Endothelial cell of umbilical vein (primary cell): ENCODE measurements around the gene ZBP1. TPM values are rescaled to one million over a fixed set of nuclear protein-coding genes. Genes with fewer than 3 reads are reported as not detected.

Source experiments
- BruUV-seq: library from RNA; stranded (reverse); fragments of 400-500 nt; replicated peaks from 2 replicates; lab custom pipeline; 2021; lab: Mats Ljungman, UMichigan
- CTCF ChIA-PET: fragments of 300-600, 350-600 bp; sonication (Branson Sonifier 250); formaldehyde crosslinking; loops from one replicate; lab custom pipeline; 2021; ENCODE audit warnings: antibody characterized with exemption, inconsistent platforms; lab: Charles Lee
- POLR2A ChIA-PET: fragments of 300-600, 350-600 bp; sonication (Branson Sonifier 250); formaldehyde crosslinking; loops from one replicate; lab custom pipeline; 2021; ENCODE audit warnings: antibody characterized with exemption, inconsistent platforms; lab: Charles Lee
- DNase-seq: peaks from one replicate; pipeline ENCODE4 v3.0.0-alpha.2; 2011; ENCODE audit warnings: low read depth, low spot score
- FAIRE-seq: peaks from 2 replicates; lab custom pipeline; 2011; peaks lifted over from hg19 to GRCh38; lab: Jason Lieb, UNC
- H2AFZ ChIP-seq: 2 replicates; pipeline ENCODE4 v1.6.0; 2012; ENCODE audit warnings: low read depth, low read length, control low read depth, inconsistent platforms
- H3K27ac ChIP-seq: 2 replicates; pipeline ENCODE4 v1.5.1; 2011; ENCODE audit warnings: low read depth, mild to moderate bottlenecking, control low read depth, low read length, moderate library complexity; ENCODE audit not compliant: insufficient read depth
- H3K27me3 ChIP-seq, 2 experiments: 2 replicates each; pipeline versions ENCODE4 v1.6.0 to v1.6.1; 2011; ENCODE audit warnings: low read length in 2 of 2, mixed read lengths in 1 of 2; ENCODE audit not compliant: control insufficient read depth in 2 of 2, insufficient read depth in 2 of 2
- H3K36me3 ChIP-seq, 2 experiments: 2 replicates in 1 of 2; 3 replicates in 1 of 2; pipeline ENCODE4 v1.5.1; 2011; ENCODE audit warnings: low read length in 2 of 2, mild to moderate bottlenecking in 1 of 2, moderate library complexity in 1 of 2; ENCODE audit not compliant: control insufficient read depth in 2 of 2, insufficient read depth in 2 of 2; ENCODE audit errors: extremely low read depth in 1 of 2
- H3K4me1 ChIP-seq: 3 replicates; pipeline ENCODE4 v1.5.1; 2011; ENCODE audit warnings: mild to moderate bottlenecking, low read length; ENCODE audit not compliant: control insufficient read depth, insufficient read depth; ENCODE audit errors: extremely low read depth
- H3K4me2 ChIP-seq: 2 replicates; pipeline ENCODE4 v1.6.1; 2011; ENCODE audit warnings: low read length, control low read depth, mixed read lengths; ENCODE audit not compliant: insufficient read depth
- H3K4me3 ChIP-seq, 3 experiments: fragments of 200-600 bp in 1 of 3; sonication (generic), shearing (Covaris generic) in 1 of 3; replicated peaks in 1 of 3; 2 replicates each; pipeline ENCODE4 v1.5.1; 2011 to 2016; ENCODE audit warnings: control low read depth in 3 of 3, low read length in 3 of 3, mild to moderate bottlenecking in 2 of 3, inconsistent platforms in 1 of 3, low read depth in 1 of 3, moderate library complexity in 1 of 3; ENCODE audit not compliant: insufficient read depth in 1 of 3
- H3K79me2 ChIP-seq: 2 replicates; pipeline ENCODE4 v1.6.0; 2012; ENCODE audit warnings: low read length, inconsistent platforms; ENCODE audit not compliant: control insufficient read depth, insufficient read depth
- H3K9ac ChIP-seq: replicated peaks from 2 replicates; pipeline ENCODE3; 2011; ENCODE audit warnings: low read length, control low read depth; ENCODE audit not compliant: insufficient read depth; ENCODE audit errors: extremely low read depth
- H3K9me1 ChIP-seq: replicated peaks from 3 replicates; pipeline ENCODE4 v1.6.0; 2011; ENCODE audit warnings: mild to moderate bottlenecking, low read length; ENCODE audit not compliant: control insufficient read depth, insufficient read depth; ENCODE audit errors: extremely low read depth
- H3K9me3 ChIP-seq: replicated peaks from 2 replicates; pipeline ENCODE4 v1.5.1; 2012; ENCODE audit warnings: low read length, inconsistent platforms; ENCODE audit not compliant: control insufficient read depth, insufficient read depth
- H4K20me1 ChIP-seq: replicated peaks from 2 replicates; pipeline ENCODE3; 2011; ENCODE audit warnings: mild to moderate bottlenecking, low read length; ENCODE audit not compliant: control insufficient read depth, insufficient read depth; ENCODE audit errors: extremely low read depth
- EZH2 ChIP-seq: IDR thresholded peaks from 2 replicates; pipeline ENCODE4 v1.6.1; 2012; ENCODE audit warnings: borderline replicate concordance, low read depth, mild to moderate bottlenecking, moderate library complexity, low read length, inconsistent platforms; ENCODE audit not compliant: severe bottlenecking
- FOS ChIP-seq: IDR thresholded peaks from 2 replicates; pipeline ENCODE4 v1.6.1; 2011; ENCODE audit warnings: mild to moderate bottlenecking, low read length, moderate library complexity, borderline replicate concordance; ENCODE audit not compliant: insufficient read depth
- GATA2 ChIP-seq: IDR thresholded peaks from 2 replicates; pipeline ENCODE4 v1.7.0; 2011; ENCODE audit warnings: low read depth, mild to moderate bottlenecking, moderate library complexity, mixed read lengths, low read length; ENCODE audit not compliant: insufficient read length, insufficient read depth
- JUN ChIP-seq: IDR thresholded peaks from 2 replicates; pipeline ENCODE4 v1.6.1; 2011; ENCODE audit warnings: borderline replicate concordance, low read depth; ENCODE audit not compliant: insufficient read length, insufficient read depth
- MYC ChIP-seq: IDR thresholded peaks from one replicate; pipeline ENCODE4 v1.6.1; 2011; ENCODE audit warnings: mild to moderate bottlenecking, low read depth, low read length
- POLR2A ChIP-seq: IDR thresholded peaks from 2 replicates; pipeline ENCODE4 v1.6.1; 2012; ENCODE audit warnings: low read depth, mild to moderate bottlenecking, control low read depth, low read length
- POLR2AphosphoS5 ChIP-seq: IDR thresholded peaks from 2 replicates; pipeline ENCODE4 v1.6.1; 2012; ENCODE audit warnings: low read depth, mild to moderate bottlenecking, control low read depth, low read length, moderate library complexity; ENCODE audit not compliant: insufficient read depth
- dilution Hi-C: fragments of 300-500 bp; cut with MboI; formaldehyde crosslinking; loops from one replicate; pipeline ENCODE4 v1.15.0; 2019; ENCODE audit warnings: low sequenced_read_pairs; ENCODE audit not compliant: extremely low pct_ligation_motif_present
- intact Hi-C: fragments of 100-400 bp; cut with micrococcal nuclease; formaldehyde crosslinking; loops from one replicate; pipeline ENCODE4 v1.10.0; 2022
- polyA plus RNA-seq, 4 experiments: library from polyadenylated mRNA; depleted of rRNA in 3 of 4; stranded (reverse) in 3 of 4; unstranded in 1 of 4; fragments of >200 nt; gene quantifications; 2 replicates each; pipeline versions ENCODE4 v1.2.1 to v1.2.3, GENCODE V29; 2011 to 2012; ENCODE audit warnings: missing spikeins in 1 of 4
- total RNA-seq: library from RNA; stranded (reverse); gene quantifications from 2 replicates; pipeline ENCODE4 v1.2.3, GENCODE V29; 2021
- TF ChIP-seq, protein P1 (sequence below), 2 donors: IDR thresholded peaks; 1 replicate in 1 of 2; 2 replicates in 1 of 2; pipeline ENCODE4 v1.5.1; 2011; ENCODE audit warnings: low read length in 2 of 2, mild to moderate bottlenecking in 2 of 2, moderate library complexity in 2 of 2, control low read depth in 1 of 2, inconsistent platforms in 1 of 2, low read depth in 1 of 2; ENCODE audit not compliant: insufficient read depth in 1 of 2; ENCODE audit errors: extremely low read depth in 1 of 2
- TF ChIP-seq, protein P2 (sequence below): IDR thresholded peaks from 2 replicates; pipeline ENCODE4 v1.6.1; 2011; ENCODE audit not compliant: insufficient read depth, insufficient read length

ZBP1 gene
- total and polyA plus RNA-seq, 2 donors (not counting 3 experiments of a cell fraction or from before 2014, with no cell fraction given) = not detected

DNA sequence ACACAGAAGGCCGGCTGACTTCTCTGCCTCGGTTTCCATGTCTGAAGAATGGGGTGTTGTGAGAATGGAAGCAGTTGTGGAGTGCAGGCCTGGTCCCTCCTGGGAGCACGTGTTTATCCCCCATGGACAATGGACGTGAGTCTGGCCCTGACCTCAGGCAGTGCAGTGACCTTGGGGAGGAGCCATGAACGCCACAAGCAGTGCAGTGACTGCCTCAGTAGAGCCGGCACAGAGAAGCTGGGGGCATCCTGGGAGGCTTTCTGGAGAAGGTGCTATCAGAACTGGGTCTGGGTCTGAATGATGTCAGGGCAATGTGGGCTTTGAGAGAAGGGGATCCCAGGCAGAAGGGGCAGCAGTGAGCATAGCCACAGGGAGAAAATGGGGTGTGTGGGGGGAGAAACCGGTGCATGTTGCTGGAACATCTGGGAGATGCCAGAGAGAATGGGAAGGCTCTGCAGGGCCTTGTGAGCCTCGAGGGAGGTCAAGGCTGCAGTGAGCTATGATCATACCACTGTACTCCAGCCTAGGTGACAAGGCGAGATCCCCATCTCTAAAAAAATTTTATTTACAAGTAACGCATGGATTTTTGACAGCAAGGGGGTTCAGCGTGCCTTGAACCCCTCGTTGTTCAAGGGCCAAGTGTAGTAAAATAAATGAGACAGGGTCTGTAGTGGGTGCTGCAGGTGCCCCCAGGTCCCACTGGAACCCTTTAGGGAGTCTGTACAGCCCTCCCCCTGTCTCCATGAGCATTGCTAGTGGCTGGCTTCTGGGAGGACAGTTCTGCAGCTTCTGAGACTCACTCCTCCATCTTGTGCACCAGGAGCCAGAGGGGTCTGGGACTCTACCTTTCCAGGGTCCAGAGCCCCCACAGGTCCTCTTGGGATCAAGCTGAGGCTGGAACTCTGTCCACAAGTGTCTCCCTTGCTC, 27.0 kb upstream of the ZBP1 start:
- POLR2A ChIA-PET = no interaction called here
- no peak overlapping the region for H2AFZ ChIP-seq
- intact Hi-C loops (no loop called here), dilution Hi-C loops (loop anchor here (25.0 kb wide), 1 partner anchor 440 kb away; no protein-coding TSS in a partner anchor)
- H4K20me1 ChIP-seq = no peaks in the 10 kb centered on the region
- FAIRE-seq = no peak
- peaks cover 0 to 5% of the 10 kb centered on the region in 2 experiments for H3K27me3 ChIP-seq
- no peak overlapping the region for H3K27ac ChIP-seq
- TF ChIP-seq, protein P1, sequence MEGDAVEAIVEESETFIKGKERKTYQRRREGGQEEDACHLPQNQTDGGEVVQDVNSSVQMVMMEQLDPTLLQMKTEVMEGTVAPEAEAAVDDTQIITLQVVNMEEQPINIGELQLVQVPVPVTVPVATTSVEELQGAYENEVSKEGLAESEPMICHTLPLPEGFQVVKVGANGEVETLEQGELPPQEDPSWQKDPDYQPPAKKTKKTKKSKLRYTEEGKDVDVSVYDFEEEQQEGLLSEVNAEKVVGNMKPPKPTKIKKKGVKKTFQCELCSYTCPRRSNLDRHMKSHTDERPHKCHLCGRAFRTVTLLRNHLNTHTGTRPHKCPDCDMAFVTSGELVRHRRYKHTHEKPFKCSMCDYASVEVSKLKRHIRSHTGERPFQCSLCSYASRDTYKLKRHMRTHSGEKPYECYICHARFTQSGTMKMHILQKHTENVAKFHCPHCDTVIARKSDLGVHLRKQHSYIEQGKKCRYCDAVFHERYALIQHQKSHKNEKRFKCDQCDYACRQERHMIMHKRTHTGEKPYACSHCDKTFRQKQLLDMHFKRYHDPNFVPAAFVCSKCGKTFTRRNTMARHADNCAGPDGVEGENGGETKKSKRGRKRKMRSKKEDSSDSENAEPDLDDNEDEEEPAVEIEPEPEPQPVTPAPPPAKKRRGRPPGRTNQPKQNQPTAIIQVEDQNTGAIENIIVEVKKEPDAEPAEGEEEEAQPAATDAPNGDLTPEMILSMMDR (IDR thresholded peaks at IDR 0.05; ENCODE audit: extremely low read depth in 1 of 2, insufficient read depth in 1 of 2, low read depth in 1 of 2, low read length in 2 of 2) = no peak
- no peak for TF ChIP-seq POLR2A
- TF ChIP-seq FOS = no peak
- no peak for TF ChIP-seq MYC
- no peak for TF ChIP-seq EZH2
- no peak for TF ChIP-seq JUN
- TF ChIP-seq, protein P2, sequence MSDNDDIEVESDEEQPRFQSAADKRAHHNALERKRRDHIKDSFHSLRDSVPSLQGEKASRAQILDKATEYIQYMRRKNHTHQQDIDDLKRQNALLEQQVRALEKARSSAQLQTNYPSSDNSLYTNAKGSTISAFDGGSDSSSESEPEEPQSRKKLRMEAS = no peak
- TF ChIP-seq POLR2AphosphoS5 = no peak
- TF ChIP-seq GATA2 = no peak
- H3K9me3 ChIP-seq = no peaks in the 10 kb centered on the region
- peaks cover 3 to 7% of the 10 kb centered on the region in 2 experiments for H3K36me3 ChIP-seq
- no peak overlapping the region for H3K4me2 ChIP-seq
- H3K9me1 ChIP-seq = no peaks in the 10 kb centered on the region
- no peaks in the 10 kb centered on the region for H3K4me1 ChIP-seq
- no TSS peak for BruUV-seq
- H3K4me3 ChIP-seq = no peak overlapping the region
- no peak for DNase-seq
- no peak overlapping the region for H3K9ac ChIP-seq
- CTCF ChIA-PET = interaction anchor here (1.1 to 1.6 kb wide), 3 partner anchors 24 to 533 kb away, joined by 3 to 6 read pairs (median 4); no protein-coding TSS in a partner anchor
- no peaks in the 10 kb centered on the region for H3K79me2 ChIP-seq
